RWPE2 (cell line): ENCODE data around the gene TRMU.

Source experiments
- ATAC-seq: fragments of 200-7000 bp; cut with Tn5 transposase; 3 replicates; pipeline ENCODE4 v1.9.1; 2021; ENCODE audit warnings: low read depth
- DNase-seq: peaks from one replicate; pipeline ENCODE4 v3.0.0-alpha.2; 2020; ENCODE audit warnings: low spot score
- H3K27ac ChIP-seq: fragments of 450-650 bp; 2 replicates; pipeline ENCODE4 v1.5.1; 2017; ENCODE audit warnings: mild to moderate bottlenecking; ENCODE audit not compliant: poor library complexity, severe bottlenecking
- H3K27me3 ChIP-seq: fragments of 250-450 bp; sonication (Bioruptor Pico); 2 replicates; pipeline ENCODE4 v1.5.1; 2021; ENCODE audit warnings: mild to moderate bottlenecking, moderate library complexity; ENCODE audit not compliant: insufficient read depth, poor library complexity, severe bottlenecking
- H3K36me3 ChIP-seq: fragments of 250-450 bp; sonication (Bioruptor Pico); 2 replicates; pipeline ENCODE4 v1.5.1; 2020; ENCODE audit warnings: low read depth, mild to moderate bottlenecking, moderate library complexity
- H3K4me1 ChIP-seq: fragments of 250-450 bp; sonication (Bioruptor Pico); 2 replicates; pipeline ENCODE4 v1.5.1; 2021; ENCODE audit warnings: mild to moderate bottlenecking, moderate library complexity; ENCODE audit not compliant: insufficient read depth, poor library complexity, severe bottlenecking
- H3K4me3 ChIP-seq: fragments of 250-450 bp; sonication (Bioruptor Pico); 2 replicates; pipeline ENCODE4 v1.5.1; 2021; ENCODE audit warnings: mild to moderate bottlenecking, moderate library complexity; ENCODE audit not compliant: severe bottlenecking
- H3K9me3 ChIP-seq: fragments of 250-450 bp; sonication (Bioruptor Pico); 2 replicates; pipeline ENCODE4 v1.5.1; 2021; ENCODE audit warnings: mild to moderate bottlenecking, moderate library complexity; ENCODE audit not compliant: severe bottlenecking
- TF ChIP-seq, protein P1 (sequence below): fragments of 450-650 bp; IDR thresholded peaks from one replicate; pipeline ENCODE4 v1.5.1; 2017; ENCODE audit warnings: mild to moderate bottlenecking, moderate library complexity; ENCODE audit not compliant: poor library complexity, severe bottlenecking

TRMU gene

DNA sequence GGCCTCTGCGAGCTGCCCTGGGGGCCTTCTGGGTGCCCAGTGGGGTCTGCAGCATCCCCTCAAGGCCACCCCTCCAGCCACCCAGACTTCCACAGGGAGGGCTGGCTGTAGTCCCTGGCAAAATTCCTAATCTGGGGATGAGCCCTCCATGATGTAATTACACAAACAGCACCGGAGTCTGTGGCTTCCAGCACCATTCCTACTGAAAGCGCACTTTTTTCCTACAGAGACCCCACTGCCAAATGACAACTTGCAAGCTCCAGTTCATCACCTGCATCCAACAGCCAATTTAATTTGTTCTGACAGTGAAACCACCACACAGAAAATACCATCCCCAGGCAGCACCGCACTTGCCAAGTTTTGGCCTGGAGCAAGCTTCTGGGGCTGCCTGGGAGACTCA lies 70.4 kb downstream of the TRMU start:
- no peaks in the 10 kb centered on the region for H3K27me3 ChIP-seq
- DNase-seq, result no peak
- TF ChIP-seq, protein P1, sequence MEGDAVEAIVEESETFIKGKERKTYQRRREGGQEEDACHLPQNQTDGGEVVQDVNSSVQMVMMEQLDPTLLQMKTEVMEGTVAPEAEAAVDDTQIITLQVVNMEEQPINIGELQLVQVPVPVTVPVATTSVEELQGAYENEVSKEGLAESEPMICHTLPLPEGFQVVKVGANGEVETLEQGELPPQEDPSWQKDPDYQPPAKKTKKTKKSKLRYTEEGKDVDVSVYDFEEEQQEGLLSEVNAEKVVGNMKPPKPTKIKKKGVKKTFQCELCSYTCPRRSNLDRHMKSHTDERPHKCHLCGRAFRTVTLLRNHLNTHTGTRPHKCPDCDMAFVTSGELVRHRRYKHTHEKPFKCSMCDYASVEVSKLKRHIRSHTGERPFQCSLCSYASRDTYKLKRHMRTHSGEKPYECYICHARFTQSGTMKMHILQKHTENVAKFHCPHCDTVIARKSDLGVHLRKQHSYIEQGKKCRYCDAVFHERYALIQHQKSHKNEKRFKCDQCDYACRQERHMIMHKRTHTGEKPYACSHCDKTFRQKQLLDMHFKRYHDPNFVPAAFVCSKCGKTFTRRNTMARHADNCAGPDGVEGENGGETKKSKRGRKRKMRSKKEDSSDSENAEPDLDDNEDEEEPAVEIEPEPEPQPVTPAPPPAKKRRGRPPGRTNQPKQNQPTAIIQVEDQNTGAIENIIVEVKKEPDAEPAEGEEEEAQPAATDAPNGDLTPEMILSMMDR, result no peak
- no peak overlapping the region for H3K27ac ChIP-seq
- no peak for ATAC-seq
- H3K4me3 ChIP-seq, result no peak overlapping the region
- H3K4me1 ChIP-seq, result no peaks in the 10 kb centered on the region
- H3K36me3 ChIP-seq, result peaks cover 9% of the 10 kb centered on the region
- no peaks in the 10 kb centered on the region for H3K9me3 ChIP-seq

DNA sequence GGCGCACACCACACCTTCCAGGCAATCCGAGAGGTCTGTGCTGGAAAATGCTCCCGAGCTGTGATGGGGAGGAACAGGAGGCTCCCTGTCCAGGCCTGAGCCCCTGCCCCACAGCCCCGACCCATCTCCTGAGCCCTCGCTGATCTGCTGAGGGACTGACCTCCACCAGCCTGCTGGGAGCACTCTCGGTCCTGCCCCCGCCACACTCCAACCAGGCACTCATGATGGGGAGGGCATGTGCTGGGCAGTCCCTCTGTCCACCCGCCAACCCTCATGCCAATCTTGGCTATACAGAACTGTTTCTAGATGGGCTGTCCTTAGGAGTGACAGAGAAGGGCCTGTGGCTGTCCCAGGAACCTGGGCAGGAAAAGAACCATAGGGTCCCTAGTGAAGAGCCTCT lies 70.8 kb downstream of the TRMU start:
- TF ChIP-seq, protein P1, result no peak
- Histone ChIP-seq H3K27me3 (no peaks in the 10 kb centered on the region), H3K9me3 (no peaks in the 10 kb centered on the region), H3K4me3 (no peak overlapping the region), H3K36me3 (peaks cover 9% of the 10 kb centered on the region), H3K4me1 (no peaks in the 10 kb centered on the region), H3K27ac (no peak overlapping the region)
- ATAC-seq, result no peak
- no peak for DNase-seq

DNA sequence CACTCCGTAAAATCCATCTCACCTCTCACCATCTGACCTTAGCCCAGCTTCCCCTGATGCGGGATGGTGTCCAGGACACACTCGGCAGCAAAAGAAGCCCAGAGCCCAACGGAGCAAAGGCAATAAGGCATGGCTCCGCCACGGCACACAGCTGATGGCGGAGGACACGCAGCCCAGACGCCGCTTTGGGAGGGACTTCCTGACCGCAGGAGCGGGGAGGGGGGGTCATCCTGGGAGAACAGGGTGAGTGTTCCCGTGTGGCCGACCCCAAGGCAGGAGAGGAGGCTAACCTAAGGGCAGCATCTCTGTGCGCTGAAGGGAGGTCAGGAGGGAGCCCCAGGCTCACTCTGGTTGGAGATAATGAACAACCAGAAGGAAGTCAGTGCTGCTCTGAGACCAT lies 71.3 kb downstream of the TRMU start:
- H3K27me3 ChIP-seq, result no peaks in the 10 kb centered on the region
- ATAC-seq (no peak), DNase-seq (no peak)
- H3K36me3 ChIP-seq, result peaks cover 9% of the 10 kb centered on the region
- TF ChIP-seq, protein P1, result no peak
- H3K4me3 ChIP-seq, result no peak overlapping the region
- H3K4me1 ChIP-seq, result no peaks in the 10 kb centered on the region
- H3K27ac ChIP-seq, result no peak overlapping the region
- no peaks in the 10 kb centered on the region for H3K9me3 ChIP-seq
